Activated naive CD4-positive, alpha-beta T cell treated with anti-CD3 and anti-CD28 coated beads, Interleukin-2, amount 10 ng/mL, durations not matched to agents 7 days and 5 days (primary cell): ENCODE measurements around the gene TLK1.

Experiments used
- CTCF ChIA-PET: fragments of 350-600 bp; sonication (Branson Sonifier 250); formaldehyde crosslinking; loops from one replicate; lab custom pipeline; 2021; ENCODE audit warnings: antibody characterized with exemption; lab: Charles Lee
- DNase-seq: peaks from one replicate; pipeline ENCODE4 v3.0.0-alpha.2; 2020
- H3K27ac Mint-ChIP-seq: one replicate; pipeline ENCODE4 v1.8.0; 2021; ENCODE audit warnings: mild to moderate bottlenecking, moderate library complexity, mixed read lengths
- H3K27me3 Mint-ChIP-seq: one replicate; pipeline ENCODE4 v1.8.0; 2021; ENCODE audit warnings: mild to moderate bottlenecking, mixed read lengths
- H3K36me3 Mint-ChIP-seq: one replicate; pipeline ENCODE4 v1.8.0; 2021; ENCODE audit warnings: mixed read lengths
- H3K4me1 Mint-ChIP-seq: one replicate; pipeline ENCODE4 v1.8.0; 2021; ENCODE audit warnings: mixed read lengths
- H3K4me3 Mint-ChIP-seq: one replicate; pipeline ENCODE4 v1.8.0; 2021; ENCODE audit warnings: mild to moderate bottlenecking, moderate library complexity, mixed read lengths
- H3K9me3 Mint-ChIP-seq: one replicate; pipeline ENCODE4 v1.8.0; 2021; ENCODE audit warnings: mixed read lengths

TLK1 gene

GRCh38 chr2:171072164-171072563, 88.5 kb downstream of the TLK1 start:
- CTCF ChIA-PET, result no interaction called here
- Mint-ChIP-seq H3K4me1 (peaks cover 15% of the 10 kb centered on the region), H3K36me3 (peaks cover 59% of the 10 kb centered on the region), H3K27me3 (no peaks in the 10 kb centered on the region), H3K27ac (no peak overlapping the region), H3K9me3 (peaks cover 7% of the 10 kb centered on the region), H3K4me3 (no peak overlapping the region)
- DNase-seq, result no peak

DNA sequence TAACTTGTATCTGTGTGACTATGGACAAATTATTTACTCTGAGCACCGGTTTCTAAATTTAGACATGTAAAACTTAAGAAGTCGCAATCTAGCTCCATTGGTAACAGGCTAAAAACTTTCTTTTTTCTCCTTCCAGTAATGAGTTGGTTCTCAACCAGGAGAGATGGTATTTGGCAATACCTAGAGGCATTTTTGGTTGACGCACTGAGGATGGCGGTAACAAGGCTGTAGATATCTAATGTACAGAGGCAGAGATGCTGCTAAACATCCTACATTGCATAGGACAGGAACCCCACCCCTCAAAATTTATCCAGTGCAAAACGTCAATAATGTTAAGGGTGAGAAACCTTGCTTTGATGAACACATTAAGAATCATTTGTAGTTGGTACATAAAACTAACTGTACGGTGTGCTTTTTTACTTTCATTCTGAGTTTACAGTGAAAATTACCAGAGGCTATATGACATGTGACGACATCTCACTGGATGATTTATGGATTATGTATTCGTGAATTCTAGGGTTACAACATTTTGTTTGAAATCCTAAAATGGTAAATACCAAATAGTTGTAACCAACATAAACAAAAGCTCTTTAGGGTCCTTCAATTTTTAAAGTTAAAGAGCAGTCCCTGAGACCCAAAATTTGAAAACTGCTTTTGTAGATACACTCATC, 91.3 kb downstream of the TLK1 start:
- no peak overlapping the region for H3K4me3 Mint-ChIP-seq
- no peaks in the 10 kb centered on the region for H3K27me3 Mint-ChIP-seq
- no peak for DNase-seq
- H3K9me3 Mint-ChIP-seq, result peaks cover 2% of the 10 kb centered on the region
- no peak overlapping the region for H3K27ac Mint-ChIP-seq
- no peaks in the 10 kb centered on the region for H3K4me1 Mint-ChIP-seq
- peaks cover 43% of the 10 kb centered on the region for H3K36me3 Mint-ChIP-seq
- CTCF ChIA-PET, result no interaction called here

DNA sequence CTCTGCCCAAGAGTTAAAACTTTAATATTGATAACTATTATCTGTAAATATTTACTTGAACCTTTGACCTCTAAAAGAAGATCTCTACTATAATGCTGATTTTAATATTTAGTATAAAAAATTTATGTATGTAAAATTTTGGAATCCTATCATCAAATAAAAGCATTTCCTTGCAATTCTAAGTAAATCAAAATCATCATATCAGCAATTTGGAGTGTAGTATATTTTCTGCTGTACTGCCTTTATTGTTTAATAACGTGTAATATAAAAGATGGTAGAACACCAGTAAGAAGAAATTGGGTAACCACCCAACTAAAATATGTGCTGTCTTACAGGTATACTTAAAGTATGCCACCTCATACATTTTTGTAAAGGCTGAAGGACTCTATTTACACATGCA, 94.6 kb downstream of the TLK1 start:
- no peak for DNase-seq

GRCh38 chr2:171057575-171057974, 103.1 kb downstream of the TLK1 start:
- H3K4me3 Mint-ChIP-seq, result no peak overlapping the region
- no peaks in the 10 kb centered on the region for H3K9me3 Mint-ChIP-seq
- H3K27me3 Mint-ChIP-seq, result no peaks in the 10 kb centered on the region
- no peak for DNase-seq
- peaks cover 54% of the 10 kb centered on the region for H3K36me3 Mint-ChIP-seq
- CTCF ChIA-PET, result interaction anchor here (1.2 kb wide), 1 partner anchor 29 kb away, joined by 5 read pairs; no protein-coding TSS in a partner anchor
- H3K27ac Mint-ChIP-seq, result no peak overlapping the region
- H3K4me1 Mint-ChIP-seq, result no peaks in the 10 kb centered on the region

More for the DNA sequence above, 94.6 kb downstream of the TLK1 start:
- peaks cover 2% of the 10 kb centered on the region for H3K4me1 Mint-ChIP-seq
- no peak overlapping the region for H3K27ac Mint-ChIP-seq
- H3K9me3 Mint-ChIP-seq, result peaks cover 2% of the 10 kb centered on the region
- H3K36me3 Mint-ChIP-seq, result peaks cover 32% of the 10 kb centered on the region
- H3K27me3 Mint-ChIP-seq, result no peaks in the 10 kb centered on the region
- CTCF ChIA-PET, result no interaction called here
- no peak overlapping the region for H3K4me3 Mint-ChIP-seq

DNA sequence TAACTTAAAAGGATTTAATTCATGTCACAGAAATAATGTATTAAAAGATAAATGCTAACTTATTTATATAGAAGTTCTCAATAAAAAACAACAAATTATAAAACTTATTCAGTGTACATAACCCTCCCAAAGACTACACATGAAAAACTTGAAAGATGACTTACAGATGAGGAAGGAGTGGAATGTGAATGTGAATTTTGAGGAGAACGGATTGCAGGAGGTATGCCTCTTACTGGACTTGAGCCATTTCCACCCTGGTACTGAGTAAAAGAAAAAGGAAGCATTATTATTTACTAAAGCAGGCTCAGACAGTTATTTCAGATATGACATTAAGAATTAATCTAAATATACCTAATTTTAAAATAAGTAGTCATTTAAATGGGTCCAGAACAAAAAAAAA, 104.4 kb downstream of the TLK1 start:
- peaks cover 60% of the 10 kb centered on the region for H3K36me3 Mint-ChIP-seq

DNA sequence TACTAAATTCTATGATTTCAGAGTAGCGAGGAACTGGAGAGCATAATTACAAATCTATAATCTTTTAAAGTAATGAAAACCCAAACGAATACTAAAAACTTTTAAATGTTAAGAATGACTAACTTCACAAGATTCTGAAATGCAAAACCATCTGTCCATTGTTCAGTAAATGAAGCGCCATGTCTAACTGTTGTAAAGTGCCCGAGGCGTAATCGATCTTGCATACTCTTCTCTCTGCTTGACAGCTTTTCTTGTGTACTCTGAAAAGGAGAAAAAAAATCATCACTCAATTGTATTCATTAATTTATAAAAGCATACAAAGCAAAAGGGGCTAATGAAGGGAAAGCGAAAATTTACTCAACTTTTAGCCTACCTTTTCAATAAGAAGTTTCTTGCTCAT, 111.0 kb downstream of the TLK1 start:
- CTCF ChIA-PET, result no interaction called here
- H3K4me1 Mint-ChIP-seq, result peaks cover 3% of the 10 kb centered on the region
- DNase-seq, result no peak

More for the DNA sequence above, 104.4 kb downstream of the TLK1 start:
- H3K27me3 Mint-ChIP-seq, result no peaks in the 10 kb centered on the region
- no peak overlapping the region for H3K4me3 Mint-ChIP-seq
- no peak overlapping the region for H3K27ac Mint-ChIP-seq
- CTCF ChIA-PET, result no interaction called here
- H3K9me3 Mint-ChIP-seq, result no peaks in the 10 kb centered on the region
- no peaks in the 10 kb centered on the region for H3K4me1 Mint-ChIP-seq
- no peak for DNase-seq

DNA sequence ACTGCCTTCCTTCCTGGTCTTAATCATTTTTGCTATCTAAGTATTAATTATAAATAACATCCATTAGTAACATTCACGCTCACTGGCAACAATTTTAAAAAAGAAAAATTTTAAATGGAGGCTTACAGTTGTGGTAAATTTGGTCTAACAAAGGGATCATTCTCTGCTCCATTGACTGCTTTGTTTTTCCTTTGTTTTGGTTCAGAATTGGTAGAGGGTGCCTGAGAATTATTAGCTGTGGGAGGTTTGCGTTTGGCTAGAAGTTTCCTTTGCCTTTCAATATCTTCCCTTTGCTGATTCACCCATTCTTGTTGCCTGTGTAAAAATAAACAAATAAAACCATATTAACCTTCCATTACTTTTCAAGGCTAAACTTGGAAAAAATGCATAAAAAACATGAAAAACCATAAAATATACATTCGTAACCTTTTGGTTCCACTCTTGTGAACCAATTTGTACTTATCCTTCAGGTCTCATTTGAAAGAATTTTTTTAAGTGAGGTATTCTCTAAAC, 114.6 kb downstream of the TLK1 start:
- Mint-ChIP-seq H3K27ac (no peak overlapping the region), H3K4me1 (peaks cover 31% of the 10 kb centered on the region), H3K4me3 (no peak overlapping the region), H3K27me3 (no peaks in the 10 kb centered on the region), H3K36me3 (peaks cover 66% of the 10 kb centered on the region), H3K9me3 (no peaks in the 10 kb centered on the region)
- no peak for DNase-seq
- CTCF ChIA-PET, result no interaction called here

More for the DNA sequence above, 111.0 kb downstream of the TLK1 start:
- no peak overlapping the region for H3K4me3 Mint-ChIP-seq
- no peaks in the 10 kb centered on the region for H3K9me3 Mint-ChIP-seq
- no peaks in the 10 kb centered on the region for H3K27me3 Mint-ChIP-seq
- peaks cover 60% of the 10 kb centered on the region for H3K36me3 Mint-ChIP-seq
- H3K27ac Mint-ChIP-seq, result no peak overlapping the region

- DNase-seq, result no peak
- CTCF ChIA-PET, result no interaction called here
- Mint-ChIP-seq H3K4me3 (no peak overlapping the region), H3K27ac (peak overlapping the region; percentile 13), H3K4me1 (peaks cover 31% of the 10 kb centered on the region), H3K27me3 (no peaks in the 10 kb centered on the region), H3K9me3 (no peaks in the 10 kb centered on the region), H3K36me3 (peaks cover 63% of the 10 kb centered on the region)
Measured at GRCh38 chr2:171044416-171044815, 116.3 kb downstream of the TLK1 start.

GRCh38 chr2:171042253-171042969, 118.3 kb downstream of the TLK1 start:
- Mint-ChIP-seq H3K36me3 (peaks cover 65% of the 10 kb centered on the region), H3K27ac (peak overlapping the region; percentile 88), H3K4me1 (peaks cover 31% of the 10 kb centered on the region), H3K27me3 (no peaks in the 10 kb centered on the region), H3K9me3 (no peaks in the 10 kb centered on the region), H3K4me3 (no peak overlapping the region)
- CTCF ChIA-PET, result no interaction called here
- no peak for DNase-seq

DNA sequence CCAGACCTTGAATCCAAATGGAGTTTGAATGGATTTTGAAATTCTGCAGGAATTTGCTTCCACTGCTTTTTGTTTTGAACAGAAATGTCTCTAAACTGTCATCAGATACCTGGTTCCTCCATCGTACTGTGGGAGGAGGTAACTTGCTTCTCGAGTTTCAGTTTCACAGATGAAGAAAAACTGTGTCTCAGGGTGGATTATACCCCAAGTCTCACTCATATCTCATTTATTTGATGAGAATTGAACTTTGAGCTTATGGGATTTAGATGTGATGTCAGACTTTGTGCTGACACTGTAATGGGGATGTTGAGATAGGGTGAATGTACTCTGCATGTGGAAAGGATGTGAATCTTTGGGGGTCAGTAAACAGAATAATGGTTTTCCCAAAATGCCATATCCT, 124.2 kb downstream of the TLK1 start:
- no peak overlapping the region for H3K27ac Mint-ChIP-seq
- no peak for DNase-seq
- peaks cover 71% of the 10 kb centered on the region for H3K36me3 Mint-ChIP-seq
- H3K4me1 Mint-ChIP-seq, result no peaks in the 10 kb centered on the region
- no peak overlapping the region for H3K4me3 Mint-ChIP-seq
- H3K27me3 Mint-ChIP-seq, result no peaks in the 10 kb centered on the region
- CTCF ChIA-PET, result no interaction called here
- H3K9me3 Mint-ChIP-seq, result peaks cover 10% of the 10 kb centered on the region

DNA sequence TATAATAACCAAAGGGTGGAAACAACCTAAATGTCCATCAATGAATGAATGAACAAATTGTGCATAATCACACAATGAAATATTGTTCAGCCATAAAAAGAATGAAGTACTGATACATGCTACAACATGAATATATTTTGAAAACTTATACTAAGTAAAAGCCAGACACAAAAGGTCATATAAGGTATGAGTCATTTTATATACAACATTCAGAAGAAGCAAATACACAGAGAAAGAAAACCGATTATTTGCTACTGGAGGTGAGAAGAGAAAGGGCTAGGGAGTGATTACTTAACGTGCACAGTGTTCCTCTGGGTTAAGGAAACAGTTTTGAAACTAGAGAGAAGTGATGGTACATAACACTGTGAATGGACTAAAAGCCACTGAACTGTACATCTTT, 126.4 kb downstream of the TLK1 start:
- Mint-ChIP-seq H3K36me3 (peaks cover 64% of the 10 kb centered on the region), H3K9me3 (peaks cover 10% of the 10 kb centered on the region), H3K27ac (no peak overlapping the region), H3K4me1 (no peaks in the 10 kb centered on the region), H3K4me3 (no peak overlapping the region), H3K27me3 (no peaks in the 10 kb centered on the region)
- CTCF ChIA-PET, result no interaction called here
- DNase-seq, result no peak

GRCh38 chr2:171025214-171025613, 135.5 kb downstream of the TLK1 start:
- H3K9me3 Mint-ChIP-seq, result no peaks in the 10 kb centered on the region
- H3K27me3 Mint-ChIP-seq, result no peaks in the 10 kb centered on the region
- no peak for DNase-seq
- H3K4me3 Mint-ChIP-seq, result no peak overlapping the region
- peaks cover 45% of the 10 kb centered on the region for H3K36me3 Mint-ChIP-seq
- H3K4me1 Mint-ChIP-seq, result peaks cover 5% of the 10 kb centered on the region
- H3K27ac Mint-ChIP-seq, result no peak overlapping the region
- CTCF ChIA-PET, result no interaction called here

- H3K27me3 Mint-ChIP-seq, result no peaks in the 10 kb centered on the region
- no peak overlapping the region for H3K4me3 Mint-ChIP-seq
- H3K36me3 Mint-ChIP-seq, result peaks cover 44% of the 10 kb centered on the region
- CTCF ChIA-PET, result no interaction called here
- peaks cover 16% of the 10 kb centered on the region for H3K4me1 Mint-ChIP-seq
- no peak for DNase-seq
- no peak overlapping the region for H3K27ac Mint-ChIP-seq
- no peaks in the 10 kb centered on the region for H3K9me3 Mint-ChIP-seq
Measured at GRCh38 chr2:171018522-171018921, 142.2 kb downstream of the TLK1 start.

GRCh38 chr2:171016125-171016524, 144.6 kb downstream of the TLK1 start:
- Mint-ChIP-seq H3K4me3 (no peak overlapping the region), H3K27me3 (no peaks in the 10 kb centered on the region), H3K27ac (no peak overlapping the region), H3K36me3 (peaks cover 37% of the 10 kb centered on the region), H3K4me1 (peaks cover 13% of the 10 kb centered on the region), H3K9me3 (no peaks in the 10 kb centered on the region)
- CTCF ChIA-PET, result no interaction called here
- no peak for DNase-seq

DNA sequence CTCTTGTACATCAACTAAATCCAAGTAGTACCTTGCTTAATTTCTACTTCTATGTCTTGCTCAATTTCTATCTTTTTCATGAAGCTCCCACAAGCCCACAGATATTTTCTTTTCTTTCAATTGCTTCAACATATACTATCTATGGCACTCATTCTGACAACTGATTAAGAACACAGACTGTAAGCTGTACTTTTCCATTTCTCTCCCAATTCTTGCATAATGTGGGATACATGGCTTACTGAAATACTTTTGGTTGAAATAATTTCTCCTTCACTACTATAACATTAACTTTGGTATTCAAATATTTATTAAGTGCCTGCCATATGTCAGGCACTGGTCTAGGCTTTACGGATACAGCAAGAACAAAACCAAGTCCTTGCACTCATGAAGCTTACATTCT, 146.8 kb downstream of the TLK1 start:
- Mint-ChIP-seq H3K4me3 (no peak overlapping the region), H3K9me3 (no peaks in the 10 kb centered on the region), H3K36me3 (peaks cover 40% of the 10 kb centered on the region), H3K27me3 (no peaks in the 10 kb centered on the region), H3K4me1 (peaks cover 4% of the 10 kb centered on the region), H3K27ac (no peak overlapping the region)
- CTCF ChIA-PET, result interaction anchor here (0.6 kb wide), 1 partner anchor 402 kb away, joined by 3 read pairs; no protein-coding TSS in a partner anchor
- no peak for DNase-seq
